Caco-2 (cell line): ENCODE data around the gene HEXB. TPM values are rescaled to one million over a fixed set of nuclear protein-coding genes. Genes with fewer than 3 reads are reported as not detected.

ENCODE experiments used
- BruUV-seq: library from RNA; stranded (reverse); fragments of 400-500 nt; replicated peaks from 2 replicates; lab custom pipeline; 2021; lab: Mats Ljungman, UMichigan
- CTCF ChIA-PET: fragments of 300-600 bp; sonication (Branson Sonifier 250); formaldehyde crosslinking; loops from one replicate; lab custom pipeline; 2022; ENCODE audit warnings: antibody characterized with exemption; lab: Charles Lee
- POLR2A ChIA-PET: fragments of 300-600 bp; sonication (Branson Sonifier 250); formaldehyde crosslinking; loops from one replicate; lab custom pipeline; 2022; ENCODE audit warnings: antibody characterized with exemption; lab: Charles Lee
- DNase-seq, 2 experiments: peaks; one replicate each; pipeline versions ENCODE4 v3.0.0 to v3.0.0-alpha.2; 2020 to 2022
- H3K27me3 ChIP-seq: replicated peaks from 2 replicates; pipeline ENCODE4 v1.6.0; 2011; ENCODE audit warnings: low read length; ENCODE audit not compliant: control insufficient read depth, insufficient read depth
- H3K36me3 ChIP-seq: 2 replicates; pipeline ENCODE4 v1.5.1; 2011; ENCODE audit warnings: low read length; ENCODE audit not compliant: control insufficient read depth, insufficient read depth
- H3K4me1 ChIP-seq: fragments of 250-450 bp; sonication (Bioruptor Pico); 2 replicates; pipeline ENCODE4 v1.5.1; 2020; ENCODE audit warnings: mild to moderate bottlenecking
- H3K4me3 ChIP-seq: 2 replicates; pipeline ENCODE4 v1.5.1; 2011; ENCODE audit warnings: low read depth, mild to moderate bottlenecking, control low read depth, low read length
- H3K9me3 ChIP-seq: fragments of 250-450 bp; sonication (Bioruptor Pico); 2 replicates; pipeline ENCODE4 v1.5.1; 2020; ENCODE audit warnings: mild to moderate bottlenecking, moderate library complexity
- H3K27ac Mint-ChIP-seq: one replicate; pipeline ENCODE4 v1.8.0; 2022; ENCODE audit warnings: mixed read lengths; ENCODE audit not compliant: unreplicated experiment
- H3K27me3 Mint-ChIP-seq: one replicate; pipeline ENCODE4 v1.8.0; 2022; ENCODE audit warnings: mixed read lengths; ENCODE audit not compliant: insufficient read depth, unreplicated experiment
- H3K36me3 Mint-ChIP-seq: one replicate; pipeline ENCODE4 v1.8.0; 2022; ENCODE audit warnings: mild to moderate bottlenecking, mixed read lengths; ENCODE audit not compliant: insufficient read depth, unreplicated experiment
- H3K4me1 Mint-ChIP-seq: one replicate; pipeline ENCODE4 v1.8.0; 2022; ENCODE audit warnings: low read depth, mixed read lengths; ENCODE audit not compliant: unreplicated experiment
- H3K4me3 Mint-ChIP-seq: one replicate; pipeline ENCODE4 v1.8.0; 2022; ENCODE audit warnings: mild to moderate bottlenecking, moderate library complexity, mixed read lengths; ENCODE audit not compliant: unreplicated experiment
- H3K9me3 Mint-ChIP-seq: one replicate; pipeline ENCODE4 v1.8.0; 2022; ENCODE audit warnings: mixed read lengths; ENCODE audit not compliant: unreplicated experiment
- intact Hi-C: fragments of 100-400 bp; cut with micrococcal nuclease; formaldehyde crosslinking; loops from one replicate; pipeline ENCODE4 v1.10.0; 2022; ENCODE audit not compliant: unreplicated experiment
- total RNA-seq: library from RNA; stranded (reverse); gene quantifications from 2 replicates; pipeline ENCODE4 v1.2.3, GENCODE V29; 2022
- TF ChIP-seq, protein P1 (sequence below), 2 experiments: fragments of 200-600 bp in 1 of 2; IDR thresholded peaks; 1 replicate in 1 of 2; 2 replicates in 1 of 2; pipeline versions ENCODE4 v1.5.1 to v1.8.0; 2011 to 2022; ENCODE audit warnings: antibody characterized with exemption in 1 of 2, control low read depth in 1 of 2, inconsistent platforms in 1 of 2, low read depth in 1 of 2, low read length in 1 of 2, mild to moderate bottlenecking in 1 of 2, moderate library complexity in 1 of 2; ENCODE audit not compliant: insufficient read depth in 1 of 2, severe bottlenecking in 1 of 2, unreplicated experiment in 1 of 2

Gene HEXB
- total RNA-seq, 1 experiment from 2014 or later: 217 TPM

DNA sequence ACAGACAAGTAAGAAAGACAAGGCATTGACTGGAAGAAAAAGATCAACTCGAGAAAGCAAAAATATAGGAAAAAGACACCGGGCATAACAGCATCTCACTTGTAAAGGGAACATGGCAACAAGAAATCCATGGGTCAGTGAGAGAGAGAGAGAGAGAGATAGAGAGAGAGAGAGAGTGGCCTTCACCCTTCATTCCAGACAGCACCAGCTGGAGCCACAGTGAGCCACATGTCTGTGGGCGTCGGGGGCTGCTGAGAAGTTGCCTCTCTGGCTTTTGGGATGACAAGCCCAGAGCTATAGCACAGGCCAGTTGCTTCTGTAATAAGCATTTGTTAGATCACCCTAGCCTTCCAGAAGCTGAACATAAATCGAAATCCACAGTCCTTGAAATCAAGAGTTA lies 24.2 kb upstream of the HEXB start:
- TF ChIP-seq, protein P1, sequence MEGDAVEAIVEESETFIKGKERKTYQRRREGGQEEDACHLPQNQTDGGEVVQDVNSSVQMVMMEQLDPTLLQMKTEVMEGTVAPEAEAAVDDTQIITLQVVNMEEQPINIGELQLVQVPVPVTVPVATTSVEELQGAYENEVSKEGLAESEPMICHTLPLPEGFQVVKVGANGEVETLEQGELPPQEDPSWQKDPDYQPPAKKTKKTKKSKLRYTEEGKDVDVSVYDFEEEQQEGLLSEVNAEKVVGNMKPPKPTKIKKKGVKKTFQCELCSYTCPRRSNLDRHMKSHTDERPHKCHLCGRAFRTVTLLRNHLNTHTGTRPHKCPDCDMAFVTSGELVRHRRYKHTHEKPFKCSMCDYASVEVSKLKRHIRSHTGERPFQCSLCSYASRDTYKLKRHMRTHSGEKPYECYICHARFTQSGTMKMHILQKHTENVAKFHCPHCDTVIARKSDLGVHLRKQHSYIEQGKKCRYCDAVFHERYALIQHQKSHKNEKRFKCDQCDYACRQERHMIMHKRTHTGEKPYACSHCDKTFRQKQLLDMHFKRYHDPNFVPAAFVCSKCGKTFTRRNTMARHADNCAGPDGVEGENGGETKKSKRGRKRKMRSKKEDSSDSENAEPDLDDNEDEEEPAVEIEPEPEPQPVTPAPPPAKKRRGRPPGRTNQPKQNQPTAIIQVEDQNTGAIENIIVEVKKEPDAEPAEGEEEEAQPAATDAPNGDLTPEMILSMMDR (IDR thresholded peaks at IDR 0.05; ENCODE audit: insufficient read depth in 1 of 2, low read depth in 1 of 2, low read length in 1 of 2, severe bottlenecking in 1 of 2, unreplicated experiment in 1 of 2): no peak
- Histone ChIP-seq H3K36me3 (no peaks in the 10 kb centered on the region), H3K27me3 (no peaks in the 10 kb centered on the region; the same call in 1 of the 2 replicates), H3K4me1 (no peaks in the 10 kb centered on the region), H3K9me3 (no peaks in the 10 kb centered on the region), H3K4me3 (no peak overlapping the region)
- intact Hi-C loops: no loop called here
- no TSS peak for BruUV-seq
- Mint-ChIP-seq H3K4me1 (no peaks in the 10 kb centered on the region), H3K36me3 (no peaks in the 10 kb centered on the region), H3K4me3 (no peak overlapping the region), H3K27ac (no peak overlapping the region), H3K27me3 (no peaks in the 10 kb centered on the region), H3K9me3 (peaks cover 9% of the 10 kb centered on the region)
- CTCF ChIA-PET: no interaction called here
- POLR2A ChIA-PET: interaction anchor here (0.6 kb wide), 1 partner anchor 269 kb away, joined by 4 read pairs; no protein-coding TSS in a partner anchor
- DNase-seq: no peak

DNA sequence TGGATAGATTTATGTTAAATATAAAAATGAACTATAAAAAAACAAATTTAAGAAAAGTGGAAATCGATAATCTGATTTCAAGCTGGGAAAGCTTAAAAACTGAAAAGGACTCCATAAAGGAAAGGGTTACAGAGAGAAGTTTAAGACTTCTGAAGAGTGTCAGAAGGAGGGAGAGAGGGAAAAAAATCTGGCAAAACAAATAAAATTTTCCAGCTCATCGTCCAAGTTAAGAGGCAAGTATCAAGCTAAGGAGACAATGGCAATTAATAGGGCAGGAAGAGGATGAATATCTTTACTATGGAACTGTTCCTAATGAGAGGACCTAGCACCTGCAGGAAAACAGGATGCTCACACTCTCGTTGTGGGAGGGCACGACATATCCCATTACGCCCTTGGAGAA lies 20.5 kb upstream of the HEXB start:
- CTCF ChIA-PET: no interaction called here
- H3K9me3 ChIP-seq: no peaks in the 10 kb centered on the region; the same call in 1 of the 2 replicates
- H3K4me3 Mint-ChIP-seq: no peak overlapping the region
- no peak for DNase-seq
- intact Hi-C loops: no loop called here
- no peaks in the 10 kb centered on the region; the same call in 1 of the 2 replicates for H3K27me3 ChIP-seq
- POLR2A ChIA-PET: no interaction called here
- peaks cover 3% of the 10 kb centered on the region for H3K4me1 Mint-ChIP-seq
- no peak overlapping the region for H3K4me3 ChIP-seq
- H3K9me3 Mint-ChIP-seq: no peaks in the 10 kb centered on the region
- no peak overlapping the region for H3K27ac Mint-ChIP-seq
- H3K27me3 Mint-ChIP-seq: no peaks in the 10 kb centered on the region
- H3K36me3 Mint-ChIP-seq: no peaks in the 10 kb centered on the region
- TF ChIP-seq, protein P1 (IDR thresholded peaks at IDR 0.05; ENCODE audit: insufficient read depth in 1 of 2, low read depth in 1 of 2, low read length in 1 of 2, severe bottlenecking in 1 of 2, unreplicated experiment in 1 of 2): no peak
- no peaks in the 10 kb centered on the region for H3K36me3 ChIP-seq
- no peaks in the 10 kb centered on the region for H3K4me1 ChIP-seq
- no TSS peak for BruUV-seq

DNA sequence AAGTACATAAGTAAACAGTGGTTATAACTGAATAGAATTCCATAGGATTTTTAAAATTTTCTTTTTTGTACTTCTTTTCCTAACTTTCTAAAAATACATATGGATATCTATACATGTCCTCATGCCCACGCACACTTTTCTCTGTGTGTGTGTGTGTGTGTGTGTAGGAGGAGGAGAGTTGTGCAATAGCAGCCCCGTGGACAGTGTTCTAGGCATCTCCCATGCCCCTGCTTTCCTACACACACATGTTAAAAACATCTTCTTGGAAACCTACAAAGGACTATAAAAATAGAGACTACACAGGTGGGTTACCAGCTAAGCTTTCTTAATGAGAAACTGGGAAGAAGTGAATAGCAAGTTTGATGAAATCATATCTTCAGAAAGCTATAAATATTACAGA lies 19.8 kb upstream of the HEXB start:
- DNase-seq: no peak
- H3K4me1 ChIP-seq: no peaks in the 10 kb centered on the region
- no peaks in the 10 kb centered on the region for H3K27me3 Mint-ChIP-seq
- no peak overlapping the region for H3K4me3 Mint-ChIP-seq
- TF ChIP-seq, protein P1 (IDR thresholded peaks at IDR 0.05; ENCODE audit: insufficient read depth in 1 of 2, low read depth in 1 of 2, low read length in 1 of 2, severe bottlenecking in 1 of 2, unreplicated experiment in 1 of 2): no peak
- H3K27ac Mint-ChIP-seq: no peak overlapping the region
- POLR2A ChIA-PET: no interaction called here
- no TSS peak for BruUV-seq
- H3K9me3 ChIP-seq: no peaks in the 10 kb centered on the region; the same call in 1 of the 2 replicates
- CTCF ChIA-PET: no interaction called here
- no peaks in the 10 kb centered on the region for H3K36me3 Mint-ChIP-seq
- H3K9me3 Mint-ChIP-seq: no peaks in the 10 kb centered on the region
- H3K4me1 Mint-ChIP-seq: peaks cover 10% of the 10 kb centered on the region
- intact Hi-C loops: no loop called here
- H3K27me3 ChIP-seq: no peaks in the 10 kb centered on the region; the same call in 1 of the 2 replicates
- H3K4me3 ChIP-seq: no peak overlapping the region
- no peaks in the 10 kb centered on the region for H3K36me3 ChIP-seq
